Islet of Langerhans (tissue), 1 donor: ENCODE measurements around the gene ICA1.
"Not testable (repeated sequence)": the region's sequence is repeated elsewhere in the genome, so short reads cannot be mapped to it uniquely, and the experiment has no call there.

Experiments
- FAIRE-seq: peaks from one replicate; lab custom pipeline; 2011; peaks lifted over from hg19 to GRCh38; lab: Jason Lieb, UNC

ICA1 gene

GRCh38 chr7:8089036-8089780 is 172.8 kb downstream of the ICA1 start:
- no peak for FAIRE-seq

- no peak for FAIRE-seq
Measured at GRCh38 chr7:8086239-8086638, 175.7 kb downstream of the ICA1 start.

- no peak for FAIRE-seq
Measured at GRCh38 chr7:8085420-8085819, 176.5 kb downstream of the ICA1 start.

GRCh38 chr7:8084836-8085235 is 177.1 kb downstream of the ICA1 start:
- FAIRE-seq = no peak

GRCh38 chr7:8082762-8083161 is 179.2 kb downstream of the ICA1 start:
- no peak for FAIRE-seq

- peak; percentile 72 for FAIRE-seq
Measured at GRCh38 chr7:8078418-8078817, 183.5 kb downstream of the ICA1 start.

- FAIRE-seq = no peak
Measured at GRCh38 chr7:8070451-8071180, 191.4 kb downstream of the ICA1 start.

- FAIRE-seq = no peak
Measured at GRCh38 chr7:8068892-8069686, 192.9 kb downstream of the ICA1 start.

GRCh38 chr7:8065356-8065813 is 196.6 kb downstream of the ICA1 start:
- FAIRE-seq = no peak

- no peak for FAIRE-seq
Measured at GRCh38 chr7:8064828-8065227, 197.1 kb downstream of the ICA1 start.

- FAIRE-seq = no peak
Measured at GRCh38 chr7:8063706-8064297, 198.2 kb downstream of the ICA1 start.

- FAIRE-seq = not testable (repeated sequence)
Measured at GRCh38 chr7:8063300-8063699, 198.7 kb downstream of the ICA1 start.
